ENCODE data around the gene ERI3. TPM values are rescaled to one million over a fixed set of nuclear protein-coding genes. Genes with fewer than 3 reads are reported as not detected.
A peak's percentile ranks its signal among the peaks of the same experiment; 100 is the strongest.

Gene ERI3
- total and polyA plus RNA-seq, 2 of the 13 experiments (the other 11 are each of a cell fraction or from before 2014, with no cell fraction given), result 35.6 to 35.9 TPM

DNA sequence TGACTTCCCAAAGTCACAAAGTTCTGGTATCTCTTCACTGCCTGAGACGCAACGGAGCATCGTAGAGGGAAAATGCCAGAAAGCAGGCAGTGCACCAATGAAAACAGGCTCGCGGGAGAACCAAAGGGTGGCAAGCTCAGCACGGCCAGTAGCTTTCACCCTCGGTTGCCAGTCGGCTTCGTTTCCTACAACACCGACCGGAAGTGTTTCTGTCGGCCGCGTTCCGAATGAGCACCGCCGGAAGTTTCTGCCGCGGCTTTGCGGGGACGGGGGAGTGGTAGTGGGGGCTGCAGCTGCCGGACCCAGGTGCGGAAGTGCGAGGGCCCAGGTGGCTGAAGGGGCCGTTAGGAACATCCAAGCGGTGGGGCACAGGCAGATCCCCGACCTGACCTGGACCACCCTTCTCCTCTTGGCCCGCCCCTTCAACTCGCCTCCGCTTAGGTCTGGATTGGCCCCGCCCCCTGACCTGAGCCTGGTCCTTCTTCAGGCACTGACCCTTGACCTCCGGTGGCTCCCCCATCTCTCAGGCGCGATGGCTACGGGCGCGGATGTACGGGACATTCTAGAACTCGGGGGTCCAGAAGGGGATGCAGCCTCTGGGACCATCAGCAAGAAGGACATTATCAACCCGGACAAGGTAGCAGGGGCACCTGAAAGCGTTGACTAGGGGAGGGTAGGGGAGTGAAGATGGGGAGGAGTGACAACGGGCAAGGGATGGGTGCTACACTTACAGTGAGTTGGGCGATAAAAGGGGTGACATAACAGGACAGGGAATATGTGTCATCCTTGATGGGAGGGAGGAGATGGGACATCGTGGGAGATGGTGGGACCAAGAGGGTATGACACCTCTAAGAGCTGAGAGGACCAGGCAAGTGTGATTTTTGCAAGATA is 141.6 kb downstream of the ERI3 start, which contains the start of gene DMAP1 (continued):
- TF ChIP-seq, protein P1, sequence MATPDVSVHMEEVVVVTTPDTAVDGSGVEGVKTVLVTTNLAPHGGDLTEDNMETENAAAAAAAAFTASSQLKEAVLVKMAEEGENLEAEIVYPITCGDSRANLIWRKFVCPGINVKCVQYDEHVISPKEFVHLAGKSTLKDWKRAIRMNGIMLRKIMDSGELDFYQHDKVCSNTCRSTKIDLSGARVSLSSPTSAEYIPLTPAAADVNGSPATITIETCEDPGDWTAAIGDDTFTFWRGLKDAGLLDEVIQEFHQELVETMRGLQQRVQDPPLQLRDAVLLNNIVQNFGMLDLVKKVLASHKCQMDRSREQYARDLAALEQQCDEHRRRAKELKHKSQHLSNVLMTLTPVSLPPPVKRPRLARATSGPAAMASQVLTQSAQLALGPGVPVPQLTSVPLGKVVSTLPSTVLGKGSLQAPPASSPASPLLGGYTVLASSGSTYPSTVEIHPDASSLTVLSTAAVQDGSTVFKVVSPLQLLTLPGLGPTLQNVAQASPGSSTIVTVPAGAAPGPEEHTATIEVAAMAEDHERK (CRISPR knock-in tag; IDR thresholded peaks at IDR 0.05; ENCODE audit: low read depth), result no peak
- TF ChIP-seq SMAD3 (CRISPR knock-in tag; IDR thresholded peaks at IDR 0.05) (peak; percentile 82), KMT2A (CRISPR knock-in tag; IDR thresholded peaks at IDR 0.05) (peak; percentile 95), ESRRA (CRISPR knock-in tag; IDR thresholded peaks at IDR 0.05; ENCODE audit: low read depth) (peak; percentile 81; the same call in 1 of the 2 replicates), HMGA1 (CRISPR knock-in tag; conservative IDR thresholded peaks at IDR 0.05) (no peak), ZNF10 (CRISPR knock-in tag; IDR thresholded peaks at IDR 0.05; ENCODE audit: borderline replicate concordance, low read depth) (no peak), XBP1 (CRISPR knock-in tag; IDR thresholded peaks at IDR 0.05) (no peak), ZNF20 (CRISPR knock-in tag; IDR thresholded peaks at IDR 0.05) (no peak), ZNF496 (CRISPR knock-in tag; IDR thresholded peaks at IDR 0.05; ENCODE audit: insufficient replicate concordance) (no peak), SAP130 (CRISPR knock-in tag; IDR thresholded peaks at IDR 0.05; ENCODE audit: low read depth) (peak; percentile 84), ZNF331 (CRISPR knock-in tag; IDR thresholded peaks at IDR 0.05) (peak; percentile 83; the same call in 1 of the 2 replicates), ZNF577 (CRISPR knock-in tag; IDR thresholded peaks at IDR 0.05; ENCODE audit: borderline replicate concordance, low read depth) (no peak), ZNF615 (CRISPR knock-in tag; IDR thresholded peaks at IDR 0.05; ENCODE audit: borderline replicate concordance) (no peak), ZNF251 (CRISPR knock-in tag; IDR thresholded peaks at IDR 0.05) (no peak), ZNF460 (CRISPR knock-in tag; IDR thresholded peaks at IDR 0.05; ENCODE audit: borderline replicate concordance) (no peak), ZNF207 (IDR thresholded peaks at IDR 0.05; ENCODE audit: borderline replicate concordance) (no peak), ZNF256 (CRISPR knock-in tag; conservative IDR thresholded peaks at IDR 0.05) (peak; percentile 74; the same call in 1 of the 2 replicates), ZNF749 (CRISPR knock-in tag; IDR thresholded peaks at IDR 0.05; ENCODE audit: borderline replicate concordance) (0 out of 2 replicates have a peak, but pooled peaks have one; percentile 49), ZNF629 (CRISPR knock-in tag; conservative IDR thresholded peaks at IDR 0.05) (peak; percentile 52), ZSCAN30 (CRISPR knock-in tag; IDR thresholded peaks at IDR 0.05) (no peak), DMAP1 (CRISPR knock-in tag; IDR thresholded peaks at IDR 0.05) (peak; percentile 65; the same call in 1 of the 2 replicates)
- TF ChIP-seq, protein P2, sequence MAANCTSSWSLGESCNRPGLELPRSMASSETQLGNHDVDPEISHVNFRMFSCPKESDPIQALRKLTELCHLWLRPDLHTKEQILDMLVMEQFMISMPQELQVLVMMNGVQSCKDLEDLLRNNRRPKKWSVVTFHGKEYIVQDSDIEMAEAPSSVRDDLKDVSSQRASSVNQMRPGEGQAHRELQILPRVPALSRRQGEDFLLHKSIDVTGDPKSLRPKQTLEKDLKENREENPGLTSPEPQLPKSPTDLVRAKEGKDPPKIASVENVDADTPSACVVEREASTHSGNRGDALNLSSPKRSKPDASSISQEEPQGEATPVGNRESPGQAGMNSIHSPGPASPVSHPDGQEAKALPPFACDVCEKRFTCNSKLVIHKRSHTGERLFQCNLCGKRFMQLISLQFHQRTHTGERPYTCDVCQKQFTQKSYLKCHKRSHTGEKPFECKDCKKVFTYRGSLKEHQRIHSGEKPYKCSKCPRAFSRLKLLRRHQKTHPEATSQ (CRISPR knock-in tag; IDR thresholded peaks at IDR 0.05; ENCODE audit: borderline replicate concordance), result peak; percentile 73; the same call in 1 of the 2 replicates
- TF ChIP-seq, protein P3, sequence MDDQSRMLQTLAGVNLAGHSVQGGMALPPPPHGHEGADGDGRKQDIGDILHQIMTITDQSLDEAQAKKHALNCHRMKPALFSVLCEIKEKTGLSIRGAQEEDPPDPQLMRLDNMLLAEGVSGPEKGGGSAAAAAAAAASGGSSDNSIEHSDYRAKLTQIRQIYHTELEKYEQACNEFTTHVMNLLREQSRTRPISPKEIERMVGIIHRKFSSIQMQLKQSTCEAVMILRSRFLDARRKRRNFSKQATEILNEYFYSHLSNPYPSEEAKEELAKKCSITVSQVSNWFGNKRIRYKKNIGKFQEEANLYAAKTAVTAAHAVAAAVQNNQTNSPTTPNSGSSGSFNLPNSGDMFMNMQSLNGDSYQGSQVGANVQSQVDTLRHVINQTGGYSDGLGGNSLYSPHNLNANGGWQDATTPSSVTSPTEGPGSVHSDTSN (CRISPR knock-in tag; IDR thresholded peaks at IDR 0.05; ENCODE audit: borderline replicate concordance), result no peak
- TF ChIP-seq, protein P4, sequence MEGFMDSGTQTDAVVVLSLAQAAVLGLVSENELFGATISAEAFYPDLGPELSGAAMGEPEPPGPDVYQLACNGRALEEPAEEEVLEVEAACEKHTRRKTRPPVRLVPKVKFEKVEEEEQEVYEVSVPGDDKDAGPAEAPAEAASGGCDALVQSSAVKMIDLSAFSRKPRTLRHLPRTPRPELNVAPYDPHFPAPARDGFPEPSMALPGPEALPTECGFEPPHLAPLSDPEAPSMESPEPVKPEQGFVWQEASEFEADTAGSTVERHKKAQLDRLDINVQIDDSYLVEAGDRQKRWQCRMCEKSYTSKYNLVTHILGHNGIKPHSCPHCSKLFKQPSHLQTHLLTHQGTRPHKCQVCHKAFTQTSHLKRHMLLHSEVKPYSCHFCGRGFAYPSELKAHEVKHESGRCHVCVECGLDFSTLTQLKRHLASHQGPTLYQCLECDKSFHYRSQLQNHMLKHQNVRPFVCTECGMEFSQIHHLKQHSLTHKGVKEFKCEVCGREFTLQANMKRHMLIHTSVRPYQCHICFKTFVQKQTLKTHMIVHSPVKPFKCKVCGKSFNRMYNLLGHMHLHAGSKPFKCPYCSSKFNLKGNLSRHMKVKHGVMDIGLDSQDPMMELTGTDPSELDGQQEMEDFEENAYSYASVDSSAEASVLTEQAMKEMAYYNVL (CRISPR knock-in tag; IDR thresholded peaks at IDR 0.05; ENCODE audit: borderline replicate concordance), result peak; percentile 44; the same call in 1 of the 2 replicates
